ENCODE measurements around the gene SENP3.

The SENP3 gene

DNA sequence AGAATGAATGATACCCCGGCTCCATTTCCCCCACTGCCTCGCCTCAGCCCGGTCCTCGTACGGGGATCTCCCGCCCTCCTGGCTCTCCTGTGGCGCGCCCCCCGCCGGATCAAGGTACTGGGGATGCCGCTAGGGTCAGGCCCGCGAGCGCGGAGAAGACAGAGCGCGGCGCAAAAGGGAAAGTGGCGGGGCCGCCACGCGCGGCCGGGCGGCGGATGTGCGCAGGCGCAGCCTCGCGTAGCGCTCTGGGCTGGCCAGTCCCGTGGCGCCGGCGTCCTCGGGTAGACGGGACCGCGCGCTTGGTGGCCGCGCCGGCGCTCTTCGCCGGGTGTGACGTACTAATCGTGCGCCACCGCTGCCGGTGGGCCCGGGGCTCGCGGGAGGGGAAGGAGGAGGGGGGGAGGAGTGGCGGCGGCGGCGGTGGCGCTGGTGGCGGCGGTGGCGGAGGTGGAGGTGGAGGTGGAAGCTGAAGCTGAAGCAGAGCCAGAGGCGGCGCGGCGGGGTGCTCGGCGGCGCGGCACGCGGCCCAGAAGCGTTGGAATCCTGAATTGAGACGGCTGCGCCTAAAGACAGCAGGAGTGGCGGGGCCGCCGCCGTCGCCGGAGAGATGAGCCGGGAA lies at the start of gene SENP3:
Gene SENP3 (plus strand): TSS at position 331 of the 619 bp plus-strand sequence. CDS start 1,158 bp downstream, outside the sequence.
- TF ChIP-seq GATA3 (IDR thresholded peaks at IDR 0.05; ENCODE audit: low read depth, low read length) (no peak), GATA2 (IDR thresholded peaks at IDR 0.05; ENCODE audit: low read depth, low read length) (no peak)

DNA sequence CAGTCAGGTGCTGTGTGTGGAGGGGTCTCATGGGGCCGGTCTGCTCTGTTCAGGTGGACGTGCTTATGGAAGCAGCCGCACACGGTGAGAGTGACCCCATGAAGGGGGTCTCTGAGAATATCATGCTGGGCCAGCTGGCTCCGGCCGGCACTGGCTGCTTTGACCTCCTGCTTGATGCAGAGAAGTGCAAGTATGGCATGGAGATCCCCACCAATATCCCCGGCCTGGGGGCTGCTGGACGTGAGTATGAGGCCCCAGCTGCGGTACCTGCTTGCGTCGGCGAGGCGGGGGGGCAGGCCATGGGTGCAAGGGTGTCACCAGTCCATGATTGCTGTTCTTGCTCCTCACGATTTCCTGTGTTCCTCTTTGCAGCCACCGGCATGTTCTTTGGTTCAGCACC lies 49.6 kb upstream of the SENP3 start:
- TF ChIP-seq GATA3 (IDR thresholded peaks at IDR 0.05; ENCODE audit: low read depth, low read length) (no peak), GATA2 (IDR thresholded peaks at IDR 0.05; ENCODE audit: low read depth, low read length) (no peak)

DNA sequence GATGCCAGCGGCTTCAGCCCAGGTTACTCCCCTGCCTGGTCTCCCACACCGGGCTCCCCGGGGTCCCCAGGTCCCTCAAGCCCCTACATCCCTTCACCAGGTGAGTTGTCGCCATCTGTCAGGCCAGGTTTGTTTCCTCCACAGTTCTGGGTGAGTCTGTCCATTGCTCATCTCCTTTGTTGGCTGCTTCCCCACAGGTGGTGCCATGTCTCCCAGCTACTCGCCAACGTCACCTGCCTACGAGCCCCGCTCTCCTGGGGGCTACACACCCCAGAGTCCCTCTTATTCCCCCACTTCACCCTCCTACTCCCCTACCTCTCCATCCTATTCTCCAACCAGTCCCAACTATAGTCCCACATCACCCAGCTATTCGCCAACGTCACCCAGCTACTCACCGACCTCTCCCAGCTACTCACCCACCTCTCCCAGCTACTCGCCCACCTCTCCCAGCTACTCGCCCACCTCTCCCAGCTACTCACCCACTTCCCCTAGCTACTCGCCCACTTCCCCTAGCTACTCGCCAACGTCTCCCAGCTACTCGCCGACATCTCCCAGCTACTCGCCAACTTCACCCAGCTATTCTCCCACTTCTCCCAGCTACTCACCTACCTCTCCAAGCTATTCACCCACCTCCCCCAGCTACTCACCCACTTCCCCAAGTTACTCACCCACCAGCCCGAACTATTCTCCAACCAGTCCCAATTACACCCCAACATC lies 48.7 kb upstream of the SENP3 start:
- no peak for TF ChIP-seq GATA2 (IDR thresholded peaks at IDR 0.05; ENCODE audit: low read depth, low read length)

DNA sequence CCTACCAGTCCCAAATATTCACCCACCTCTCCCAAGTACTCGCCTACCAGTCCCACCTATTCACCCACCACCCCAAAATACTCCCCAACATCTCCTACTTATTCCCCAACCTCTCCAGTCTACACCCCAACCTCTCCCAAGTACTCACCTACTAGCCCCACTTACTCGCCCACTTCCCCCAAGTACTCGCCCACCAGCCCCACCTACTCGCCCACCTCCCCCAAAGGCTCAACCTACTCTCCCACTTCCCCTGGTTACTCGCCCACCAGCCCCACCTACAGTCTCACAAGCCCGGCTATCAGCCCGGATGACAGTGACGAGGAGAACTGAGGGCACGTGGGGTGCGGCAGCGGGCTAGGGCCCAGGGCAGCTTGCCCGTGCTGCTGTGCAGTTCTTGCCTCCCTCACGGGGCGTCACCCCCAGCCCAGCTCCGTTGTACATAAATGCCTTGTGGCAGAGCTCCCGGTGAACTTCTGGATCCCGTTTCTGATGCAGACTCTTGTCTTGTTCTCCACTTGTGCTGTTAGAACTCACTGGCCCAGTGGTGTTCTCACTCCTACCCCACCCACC lies 47.8 kb upstream of the SENP3 start:
- TF ChIP-seq GATA3 (IDR thresholded peaks at IDR 0.05; ENCODE audit: low read depth, low read length) = no peak
- no peak for TF ChIP-seq GATA2 (IDR thresholded peaks at IDR 0.05; ENCODE audit: low read depth, low read length)

DNA sequence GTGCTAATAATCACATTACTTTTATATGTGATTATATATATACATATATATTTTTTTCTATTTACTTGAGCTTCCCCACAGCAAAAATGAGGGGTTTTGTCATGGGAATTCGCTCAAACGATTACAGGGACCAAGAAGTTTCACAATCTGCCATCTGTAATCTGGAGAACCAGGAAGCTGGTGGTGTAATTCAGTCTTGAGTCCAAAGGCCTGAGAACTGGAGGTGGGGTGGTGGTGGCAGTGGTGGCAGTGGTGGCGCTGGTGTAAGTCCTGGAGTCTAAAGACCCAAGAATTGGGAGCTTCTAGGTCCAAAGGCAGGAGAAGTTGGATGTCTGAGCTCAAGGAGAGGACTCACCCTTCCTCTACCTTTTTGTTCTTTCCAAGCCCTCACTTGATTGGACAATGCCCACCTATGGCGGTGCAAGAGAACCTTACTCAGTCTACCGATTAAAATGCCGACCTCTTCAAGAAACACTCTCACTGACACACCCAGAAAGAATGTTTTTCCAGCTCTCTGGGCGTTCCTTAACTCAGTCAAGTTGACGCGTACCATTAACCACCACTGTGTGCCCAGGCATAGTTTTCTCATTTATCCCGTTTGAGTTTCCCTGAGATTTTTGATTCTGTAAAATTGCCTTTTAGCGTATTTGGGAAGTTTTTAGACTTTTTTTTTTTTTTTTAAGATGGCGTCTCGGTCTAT lies 45.7 kb upstream of the SENP3 start:
- no peak for TF ChIP-seq GATA3 (IDR thresholded peaks at IDR 0.05; ENCODE audit: low read depth, low read length)
- no peak for TF ChIP-seq GATA2 (IDR thresholded peaks at IDR 0.05; ENCODE audit: low read depth, low read length)

DNA sequence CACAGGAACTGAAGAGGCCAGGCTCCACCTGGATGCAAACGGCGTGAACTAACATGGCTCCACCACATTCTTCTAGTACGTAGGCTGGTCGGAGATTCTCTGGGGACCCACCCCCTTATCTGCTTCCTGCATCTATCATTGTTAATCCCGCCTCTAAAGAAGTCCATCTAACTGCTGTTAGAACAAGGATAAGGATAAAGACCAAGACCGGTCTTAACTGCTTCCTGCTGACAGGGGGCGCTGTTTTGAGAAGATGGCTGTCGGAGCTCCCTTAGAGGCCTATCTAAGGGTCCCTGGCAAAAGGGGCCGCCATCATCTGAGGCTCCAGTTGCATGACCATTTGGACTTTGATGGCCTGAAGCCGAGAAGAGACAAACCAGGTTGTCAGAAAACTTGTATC lies 38.7 kb upstream of the SENP3 start:
- no peak for TF ChIP-seq GATA3 (IDR thresholded peaks at IDR 0.05; ENCODE audit: low read depth, low read length)
- TF ChIP-seq GATA2 (IDR thresholded peaks at IDR 0.05; ENCODE audit: low read depth, low read length) = no peak

DNA sequence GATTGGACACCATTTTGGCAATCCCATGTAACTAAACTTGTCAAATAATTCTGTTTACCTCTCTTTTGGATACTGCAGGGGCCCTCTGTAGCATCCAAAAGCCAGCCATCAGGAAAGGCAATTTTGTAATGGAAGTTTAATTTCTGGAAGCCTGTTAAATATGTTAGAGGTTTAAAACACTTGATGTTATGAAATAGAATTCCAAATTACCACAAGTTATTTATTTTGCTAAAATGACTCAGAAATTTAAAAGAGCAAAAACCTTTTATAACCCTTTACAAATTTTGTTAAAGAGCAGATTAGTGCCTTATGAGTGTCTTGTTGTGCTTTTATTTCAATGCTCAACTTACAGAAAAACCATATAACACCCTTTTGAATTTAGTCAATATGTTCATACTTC lies 32.9 kb upstream of the SENP3 start:
- TF ChIP-seq GATA2 (IDR thresholded peaks at IDR 0.05; ENCODE audit: low read depth, low read length) (no peak), GATA3 (IDR thresholded peaks at IDR 0.05; ENCODE audit: low read depth, low read length) (no peak)

DNA sequence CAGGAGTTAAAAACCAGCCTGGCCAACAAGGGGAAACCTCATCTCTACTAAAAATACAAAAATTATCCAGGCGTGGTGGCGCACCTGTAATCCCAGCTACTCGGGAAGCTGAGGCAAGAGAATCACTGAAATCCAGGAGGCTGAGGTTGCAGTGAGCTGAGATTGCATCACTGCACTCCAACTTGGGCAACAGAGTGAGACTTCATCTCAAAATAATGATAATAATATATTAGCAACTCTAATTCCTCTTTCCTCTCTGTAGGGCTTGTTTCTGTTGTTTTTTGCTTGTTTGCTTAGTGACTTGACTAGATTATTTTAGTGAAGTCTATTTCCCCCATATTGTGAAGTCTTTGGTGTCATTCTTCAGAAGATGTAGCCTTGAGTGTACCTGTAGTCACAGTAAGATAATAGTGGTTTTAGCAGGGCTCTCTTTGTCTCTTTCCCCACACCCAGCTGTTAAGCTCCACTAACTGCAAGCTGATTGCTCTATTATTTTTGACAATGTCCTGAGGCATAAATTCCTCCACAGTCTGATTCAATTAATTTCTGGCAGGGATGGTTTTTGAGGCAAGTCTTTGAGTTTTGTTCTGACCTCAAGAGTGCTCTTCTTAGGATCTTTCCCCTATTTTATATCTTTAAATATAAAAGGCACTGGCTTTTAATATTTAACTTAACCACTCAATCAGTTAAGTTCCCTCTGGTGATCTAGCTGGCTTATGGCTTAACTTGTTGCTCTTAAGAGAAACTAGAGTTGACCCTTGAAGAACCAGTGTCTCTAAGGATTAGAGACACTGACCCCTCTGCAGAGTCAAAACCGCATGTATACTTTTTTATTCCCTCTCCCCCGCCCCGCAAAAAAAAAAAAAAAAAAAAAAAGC lies 31.5 kb upstream of the SENP3 start:
- TF ChIP-seq GATA2 (IDR thresholded peaks at IDR 0.05; ENCODE audit: low read depth, low read length) (no peak), GATA3 (IDR thresholded peaks at IDR 0.05; ENCODE audit: low read depth, low read length) (no peak)

DNA sequence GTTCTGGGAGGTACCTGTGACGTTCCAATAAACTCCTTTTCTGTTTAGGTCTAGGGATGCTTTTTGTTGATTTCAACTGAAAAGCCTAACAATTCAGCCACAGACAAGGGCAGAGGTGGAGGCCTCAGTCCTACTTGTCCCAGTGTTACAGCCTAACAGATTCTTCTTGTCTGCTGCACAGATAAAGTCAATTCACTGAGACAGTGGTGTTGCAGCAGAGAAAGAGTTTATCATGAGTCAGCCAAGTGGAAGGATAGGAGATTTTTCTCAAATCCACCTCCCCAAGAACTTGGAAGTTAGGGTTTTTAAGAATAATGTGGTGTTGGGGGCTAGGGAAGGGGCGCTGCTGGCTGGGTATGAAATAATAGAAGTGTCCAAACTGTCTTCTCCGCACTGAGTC lies 23.7 kb upstream of the SENP3 start:
- no peak for TF ChIP-seq GATA2 (IDR thresholded peaks at IDR 0.05; ENCODE audit: low read depth, low read length)
- no peak for TF ChIP-seq GATA3 (IDR thresholded peaks at IDR 0.05; ENCODE audit: low read depth, low read length)

DNA sequence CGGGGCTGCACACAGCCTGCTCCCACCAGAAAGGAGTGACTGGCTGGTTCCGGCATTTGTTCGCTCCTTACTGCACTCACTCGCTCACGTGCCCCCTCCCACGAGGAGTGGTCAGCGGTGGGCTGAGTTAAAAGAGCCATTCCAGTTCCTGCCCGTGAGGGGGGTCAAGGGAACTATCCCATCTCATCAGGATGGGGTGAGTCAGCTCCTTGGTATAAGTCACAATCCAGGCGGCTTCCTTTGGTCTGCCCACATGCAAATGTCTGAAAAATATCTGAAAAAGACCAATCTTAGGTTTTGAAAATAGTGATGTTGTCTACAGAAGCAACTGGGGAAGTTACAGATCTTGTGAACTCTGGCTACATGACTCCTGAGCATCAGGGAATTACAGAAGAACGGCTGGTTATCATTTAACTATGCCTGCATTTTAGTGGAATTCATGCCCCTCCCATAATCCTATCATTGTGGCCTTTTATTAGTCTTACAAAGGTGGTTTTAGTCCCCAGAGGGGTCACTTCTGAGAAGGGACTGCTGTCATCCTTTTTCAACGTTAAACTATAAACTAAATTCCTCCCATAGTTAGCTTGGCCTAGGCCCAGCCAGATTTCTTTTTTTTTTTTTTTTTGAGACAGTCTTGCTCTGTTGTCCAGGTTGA lies 22.7 kb upstream of the SENP3 start:
- TF ChIP-seq GATA3 (IDR thresholded peaks at IDR 0.05; ENCODE audit: low read depth, low read length) (no peak), GATA2 (IDR thresholded peaks at IDR 0.05; ENCODE audit: low read depth, low read length) (no peak)

DNA sequence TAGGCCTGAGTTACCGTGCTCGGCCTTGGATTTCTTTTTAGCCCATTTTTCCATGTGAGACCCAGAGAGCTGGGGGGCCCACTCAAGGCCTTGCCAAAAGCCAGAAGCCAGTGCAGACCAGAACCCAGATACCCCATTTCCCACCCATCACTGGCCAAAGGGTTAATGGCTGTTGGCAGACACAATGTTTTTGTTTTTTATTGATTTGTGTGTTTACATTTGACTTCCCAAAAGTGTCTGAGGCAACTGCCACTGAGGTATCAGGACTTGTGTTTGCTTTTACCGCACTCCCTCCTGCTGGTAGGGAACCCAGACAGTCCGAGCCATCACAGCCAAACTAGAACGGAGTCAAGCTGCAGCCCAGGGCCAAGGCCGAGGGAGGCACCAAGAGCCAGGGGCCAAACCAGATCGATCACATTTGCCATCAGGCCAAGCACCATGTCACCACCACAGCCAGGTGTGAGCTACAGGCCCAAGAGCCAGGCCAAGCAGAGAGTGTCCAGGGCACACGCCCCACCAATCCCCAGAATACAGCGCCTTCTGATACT lies 20.6 kb upstream of the SENP3 start:
- TF ChIP-seq GATA2 (IDR thresholded peaks at IDR 0.05; ENCODE audit: low read depth, low read length) = no peak
- no peak for TF ChIP-seq GATA3 (IDR thresholded peaks at IDR 0.05; ENCODE audit: low read depth, low read length)

DNA sequence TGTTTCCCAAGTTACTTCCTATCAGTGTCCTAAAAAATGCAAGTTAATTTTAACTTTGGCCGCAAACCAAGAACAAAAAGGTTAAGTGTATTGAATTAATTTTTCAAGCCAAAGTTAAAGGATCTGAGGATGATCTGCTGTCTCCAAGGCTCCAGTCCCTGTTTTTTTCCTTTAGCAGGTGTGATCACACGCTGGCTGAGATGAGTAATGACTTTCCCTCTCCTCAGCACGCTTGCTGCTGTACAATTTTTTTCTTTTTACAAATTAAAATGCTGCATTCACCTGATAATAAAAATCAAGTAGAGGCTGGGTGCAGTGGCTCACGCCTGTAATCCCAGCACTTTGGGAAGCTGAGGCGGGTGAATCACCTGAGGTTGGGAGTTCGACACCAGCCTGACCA lies 16.8 kb upstream of the SENP3 start:
- TF ChIP-seq GATA3 (IDR thresholded peaks at IDR 0.05; ENCODE audit: low read depth, low read length) (no peak), GATA2 (IDR thresholded peaks at IDR 0.05; ENCODE audit: low read depth, low read length) (no peak)
